H1 (cell line): ENCODE measurements around the gene VWA3B. TPM values are rescaled to one million over a fixed set of nuclear protein-coding genes. Genes with fewer than 3 reads are reported as not detected.
"Not testable (repeated sequence)": the region's sequence is repeated elsewhere in the genome, so short reads cannot be mapped to it uniquely, and the experiment has no call there.

Experiments used
- CTCF ChIA-PET: fragments of 300-600 bp; sonication (Branson Sonifier 250); formaldehyde crosslinking; loops from one replicate; lab custom pipeline; 2021; ENCODE audit not compliant: partially characterized antibody; lab: Charles Lee
- POLR2A ChIA-PET: fragments of 300-600 bp; sonication (Branson Sonifier 250); formaldehyde crosslinking; loops from one replicate; lab custom pipeline; 2021; ENCODE audit warnings: inconsistent platforms; ENCODE audit not compliant: partially characterized antibody; lab: Charles Lee
- DNase-seq, 2 experiments: peaks; one replicate each; pipeline versions ENCODE4 v3.0.0 to v3.0.0-alpha.2; 2010 to 2022; ENCODE audit warnings: low spot score in 2 of 2, low read depth in 1 of 2, mixed read lengths in 1 of 2
- FAIRE-seq: peaks from 2 replicates; lab custom pipeline; 2011; peaks lifted over from hg19 to GRCh38; lab: Jason Lieb, UNC
- H2AFZ ChIP-seq: 2 replicates; pipeline ENCODE4 v1.8.1; 2012; ENCODE audit warnings: low read length, inconsistent platforms
- H2AK5ac ChIP-seq: 2 replicates; pipeline ENCODE4 v1.6.1; 2013; ENCODE audit warnings: low read depth, low read length
- H2BK120ac ChIP-seq: replicated peaks from 2 replicates; pipeline ENCODE3; 2013; ENCODE audit warnings: low read depth, low read length, inconsistent platforms
- H2BK12ac ChIP-seq: 2 replicates; pipeline ENCODE4 v1.6.1; 2013; ENCODE audit warnings: low read depth, low read length
- H2BK15ac ChIP-seq: 2 replicates; pipeline ENCODE4 v1.6.1; 2013; ENCODE audit warnings: low read length
- H2BK20ac ChIP-seq: 2 replicates; pipeline ENCODE4 v1.6.1; 2013; ENCODE audit warnings: low read length
- H2BK5ac ChIP-seq: 2 replicates; pipeline ENCODE4 v1.6.1; 2013; ENCODE audit warnings: low read depth, low read length
- H3K14ac ChIP-seq: 2 replicates; pipeline ENCODE4 v1.6.1; 2013; ENCODE audit warnings: inconsistent platforms; ENCODE audit not compliant: insufficient read length
- H3K18ac ChIP-seq: 2 replicates; pipeline ENCODE4 v1.6.1; 2013; ENCODE audit warnings: low read length; ENCODE audit errors: extremely low read depth
- H3K23ac ChIP-seq: 2 replicates; pipeline ENCODE4 v1.6.1; 2013; ENCODE audit warnings: inconsistent platforms; ENCODE audit not compliant: insufficient read length
- H3K23me2 ChIP-seq: 2 replicates; pipeline ENCODE4 v1.6.1; 2013; ENCODE audit warnings: low read depth, low read length
- H3K27ac ChIP-seq: 2 replicates; pipeline ENCODE4 v1.6.1; 2011; ENCODE audit warnings: low read depth, low read length, inconsistent platforms
- H3K27me3 ChIP-seq, 4 experiments: replicated peaks in 1 of 4; 1 replicate in 1 of 4; 2 replicates in 3 of 4; pipeline versions ENCODE4 v1.6.1 to v1.8.1; 2011 to 2013; ENCODE audit warnings: low read length in 3 of 4, mild to moderate bottlenecking in 3 of 4, inconsistent platforms in 2 of 4, mixed read lengths in 2 of 4, moderate library complexity in 1 of 4; ENCODE audit not compliant: control insufficient read depth in 3 of 4, insufficient read depth in 3 of 4; ENCODE audit errors: extremely low read depth in 1 of 4
- H3K36me3 ChIP-seq, 4 experiments: 2 replicates each; pipeline versions ENCODE4 v1.6.1 to v1.8.1; 2011 to 2013; ENCODE audit warnings: mild to moderate bottlenecking in 4 of 4, low read length in 3 of 4, moderate library complexity in 2 of 4, control low read depth in 1 of 4, inconsistent platforms in 1 of 4; ENCODE audit not compliant: insufficient read depth in 4 of 4, control insufficient read depth in 2 of 4
- H3K4ac ChIP-seq: replicated peaks from 2 replicates; pipeline ENCODE3; 2013; ENCODE audit warnings: low read length, low read depth, mixed read lengths, inconsistent platforms; ENCODE audit not compliant: insufficient read length
- H3K4me1 ChIP-seq, 4 experiments: replicated peaks in 1 of 4; 1 replicate in 1 of 4; 2 replicates in 3 of 4; pipeline versions ENCODE4 v1.6.1 to v1.8.1; 2011 to 2013; ENCODE audit warnings: low read length in 3 of 4, inconsistent platforms in 2 of 4, mixed read lengths in 1 of 4; ENCODE audit not compliant: insufficient read depth in 4 of 4, control insufficient read depth in 3 of 4
- H3K4me2 ChIP-seq, 2 experiments: 2 replicates each; pipeline versions ENCODE4 v1.6.1 to v1.8.1; 2011 to 2013; ENCODE audit warnings: low read depth in 2 of 2, low read length in 2 of 2, control low read depth in 1 of 2, inconsistent platforms in 1 of 2, mild to moderate bottlenecking in 1 of 2; ENCODE audit not compliant: insufficient read depth in 1 of 2
- H3K4me3 ChIP-seq, 4 experiments: fragments of 200-600, 300-600 bp in 1 of 4; sonication (generic), shearing (Covaris generic), sonication (Bioruptor Twin) in 1 of 4; 2 replicates each; pipeline versions ENCODE4 v1.5.1 to v1.8.1; 2011 to 2016; ENCODE audit warnings: low read length in 4 of 4, low read depth in 3 of 4, control low read depth in 2 of 4, inconsistent platforms in 2 of 4, mild to moderate bottlenecking in 2 of 4, mixed read lengths in 1 of 4, moderate library complexity in 1 of 4; ENCODE audit not compliant: insufficient read depth in 2 of 4; ENCODE audit errors: extremely low read depth in 1 of 4
- H3K56ac ChIP-seq: replicated peaks from 2 replicates; pipeline ENCODE3; 2013; ENCODE audit warnings: low read depth, mild to moderate bottlenecking, mixed read lengths, low read length, inconsistent platforms; ENCODE audit not compliant: insufficient read length
- H3K79me1 ChIP-seq: 2 replicates; pipeline ENCODE4 v1.6.1; 2013; ENCODE audit warnings: low read depth, low read length, control low read depth
- H3K79me2 ChIP-seq, 2 experiments: 2 replicates each; pipeline versions ENCODE4 v1.6.1 to v1.8.1; 2012 to 2013; ENCODE audit warnings: low read length in 2 of 2, mild to moderate bottlenecking in 2 of 2, inconsistent platforms in 1 of 2; ENCODE audit not compliant: insufficient read depth in 2 of 2, control insufficient read depth in 1 of 2
- H3K9ac ChIP-seq, 4 experiments: replicated peaks in 1 of 4; 1 replicate in 1 of 4; 2 replicates in 3 of 4; pipeline versions ENCODE4 v1.6.1 to v1.8.1; 2011 to 2013; ENCODE audit warnings: low read depth in 3 of 4, low read length in 3 of 4, control low read depth in 2 of 4, mild to moderate bottlenecking in 2 of 4, moderate library complexity in 2 of 4, inconsistent platforms in 1 of 4; ENCODE audit errors: extremely low read depth in 1 of 4
- H3K9me3 ChIP-seq, 2 experiments: 2 replicates each; pipeline versions ENCODE4 v1.6.1 to v1.8.1; 2012 to 2013; ENCODE audit warnings: mild to moderate bottlenecking in 2 of 2, moderate library complexity in 2 of 2, control low read depth in 1 of 2, inconsistent platforms in 1 of 2, low read depth in 1 of 2, low read length in 1 of 2, mixed read lengths in 1 of 2; ENCODE audit not compliant: insufficient read depth in 2 of 2
- H4K20me1 ChIP-seq, 2 experiments: replicated peaks in 1 of 2; 2 replicates each; pipeline versions ENCODE3 to v1.8.1; 2011 to 2013; ENCODE audit warnings: inconsistent platforms in 2 of 2, low read length in 2 of 2, mild to moderate bottlenecking in 1 of 2; ENCODE audit not compliant: insufficient read depth in 2 of 2, control insufficient read depth in 1 of 2
- H4K5ac ChIP-seq: 2 replicates; pipeline ENCODE4 v1.6.1; 2013; ENCODE audit warnings: low read length, low read depth, mixed read lengths, inconsistent platforms; ENCODE audit not compliant: insufficient read length
- H4K8ac ChIP-seq: 2 replicates; pipeline ENCODE4 v1.8.0; 2013; ENCODE audit warnings: mild to moderate bottlenecking, moderate library complexity, low read length, inconsistent platforms; ENCODE audit not compliant: insufficient read depth; ENCODE audit errors: extremely low read depth
- H4K91ac ChIP-seq: replicated peaks from 2 replicates; pipeline ENCODE3; 2013; ENCODE audit warnings: low read length, mixed read lengths, inconsistent platforms; ENCODE audit not compliant: insufficient read length
- WGBS, 2 experiments: shearing (Covaris generic) in 1 of 2; methylation state at CpG; one replicate each; pipeline versions ENCODE4 v1.1.6 to v1.1.7; 2013 to 2015; ENCODE audit warnings: low lambda C conversion rate in 2 of 2, mixed read lengths in 2 of 2, inconsistent platforms in 1 of 2, low coverage in 1 of 2, missing lambda C conversion rate in 1 of 2; ENCODE audit not compliant: insufficient replicate concordance in 2 of 2, insufficient coverage in 1 of 2, insufficient read length in 1 of 2; ENCODE audit errors: extremely low coverage in 1 of 2, missing lambda C conversion rate in 1 of 2; 5-methylcytosine and 5-hydroxymethylcytosine counted together
- polyA plus RNA-seq, 7 experiments: library from polyadenylated mRNA; depleted of rRNA in 3 of 7; stranded (reverse) in 5 of 7; unstranded in 2 of 7; fragments of >200 nt in 5 of 7; fragments of 200-250 nt in 2 of 7; gene quantifications; 1 replicate in 5 of 7; 2 replicates in 1 of 7; 4 replicates in 1 of 7; pipeline versions ENCODE4 v1.2.1 to v1.2.3, GENCODE V29; 2011 to 2013; ENCODE audit warnings: missing spikeins in 2 of 7, mixed read lengths in 2 of 7
- total RNA-seq: library from RNA; stranded (reverse); fragmentation: NEBNext Ultra II Directional; extraction: Animal tissue kit (Norgen Biotek cat#: 25700); gene quantifications from 2 replicates; pipeline ENCODE4 v1.2.1, GENCODE V29; 2021

Gene VWA3B
- total and polyA plus RNA-seq, 2 of the 8 experiments (the other 6 are each of a cell fraction or from before 2014, with no cell fraction given): not detected

DNA sequence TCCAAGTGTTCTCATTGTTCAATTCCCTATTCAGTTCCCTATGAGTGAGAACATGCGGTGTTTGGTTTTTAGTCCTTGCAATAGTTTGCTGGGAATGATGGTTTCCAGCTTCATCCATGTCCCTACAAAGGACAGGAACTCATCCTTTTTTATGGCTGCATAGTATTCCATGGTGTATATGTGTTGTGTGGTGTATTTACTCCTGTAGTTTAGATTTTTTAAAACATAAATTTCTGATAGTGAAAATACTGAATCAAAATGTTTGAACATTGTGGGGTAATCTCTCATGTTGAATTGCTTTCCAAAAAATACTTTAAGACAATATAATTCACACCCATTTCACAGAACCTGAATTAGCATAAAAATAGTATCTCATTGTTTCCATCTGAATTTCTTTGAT is 60.9 kb downstream of the VWA3B start:
- H3K79me1 ChIP-seq, H3K18ac ChIP-seq, H3K4me1 ChIP-seq, H3K36me3 ChIP-seq, H2BK12ac ChIP-seq, H2BK15ac ChIP-seq, H4K8ac ChIP-seq, H3K79me2 ChIP-seq, H3K9ac ChIP-seq, H3K4me2 ChIP-seq, H2AK5ac ChIP-seq, H3K27me3 ChIP-seq, H3K4me3 ChIP-seq, H2AFZ ChIP-seq, H3K4ac ChIP-seq, POLR2A ChIA-PET, H2BK20ac ChIP-seq, H3K56ac ChIP-seq, H3K27ac ChIP-seq, H4K91ac ChIP-seq, FAIRE-seq, H2BK120ac ChIP-seq, H4K5ac ChIP-seq, H2BK5ac ChIP-seq, H3K23me2 ChIP-seq, H3K9me3 ChIP-seq, CTCF ChIA-PET, H4K20me1 ChIP-seq, DNase-seq, H3K14ac ChIP-seq, H3K23ac ChIP-seq: not testable (repeated sequence)
- 100% methylated on average over 1 of the region's 1 CpG; no CpG with 5 or more reads in 1 of the 2 experiments for WGBS, 2 experiments
